Measurements from ENCODE around the gene HSD11B1.

HSD11B1 gene

GRCh38 chr1:209755926-209756614 is 51.4 kb downstream of the HSD11B1 start, which contains the start of gene TRAF3IP3:
TSS of gene TRAF3IP3 (plus strand) at chr1:209756053. CDS start at chr1:209760040, 3,987 bp downstream.
- peak; percentile 76 for DNase-seq (ENCODE audit: low spot score)

- peak; percentile 75 for DNase-seq (ENCODE audit: low spot score)
These were observed 52.2 kb downstream of the HSD11B1 start for GRCh38 chr1:209756615-209757445.

GRCh38 chr1:209758400-209758799 is 53.8 kb downstream of the HSD11B1 start:
- no peak for DNase-seq (ENCODE audit: low spot score)

GRCh38 chr1:209759829-209760359 is 55.2 kb downstream of the HSD11B1 start:
- no peak for DNase-seq (ENCODE audit: low spot score)

DNA sequence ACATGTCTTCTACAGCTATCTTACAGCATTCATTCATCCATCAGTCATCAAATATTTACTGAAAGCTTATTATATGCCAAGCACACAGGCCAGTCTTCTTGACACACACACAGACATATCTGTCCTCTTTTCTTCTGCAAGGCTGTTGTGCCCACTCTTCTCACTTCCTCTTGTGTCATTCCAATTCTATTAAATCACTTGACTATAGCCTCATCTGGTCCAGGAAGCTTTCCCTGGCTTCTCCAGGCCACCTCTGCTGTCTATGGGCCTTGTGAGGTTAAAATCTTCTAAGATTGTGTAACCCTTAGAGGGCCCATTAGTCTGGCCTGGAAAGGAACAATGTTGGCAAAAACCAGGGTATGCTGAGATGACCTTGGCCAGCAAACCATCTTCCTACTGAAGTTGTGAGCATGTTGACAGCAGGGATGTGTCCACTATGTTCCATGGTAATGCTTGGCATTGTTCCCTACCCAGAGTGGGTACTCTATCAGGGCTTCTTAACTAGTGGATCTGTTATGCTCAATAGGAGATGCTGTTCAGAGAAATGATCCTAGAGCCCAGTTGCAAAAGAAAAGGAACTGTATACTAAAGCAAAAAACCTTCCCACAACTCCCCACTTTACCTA is 56.5 kb downstream of the HSD11B1 start:
- no peak for DNase-seq (ENCODE audit: low spot score)

DNA sequence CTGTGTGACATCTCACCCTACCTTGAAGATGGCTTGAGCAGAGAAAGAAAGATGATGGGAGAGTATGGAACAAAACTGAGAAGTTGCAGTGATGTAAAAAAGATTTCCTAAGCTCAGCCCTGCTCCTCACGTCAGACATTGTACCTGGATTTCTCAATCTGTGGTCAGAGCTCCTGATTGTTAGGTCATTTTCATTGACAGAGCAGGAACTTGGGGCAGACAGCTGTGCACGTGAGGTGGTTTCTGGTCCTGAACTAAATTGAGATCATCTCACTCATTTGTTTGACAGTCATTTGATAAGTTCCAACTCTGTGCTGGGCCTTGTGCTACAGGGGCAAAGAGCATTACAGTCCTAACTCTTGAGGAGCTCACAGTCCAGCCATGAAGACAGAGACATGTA is 61.4 kb downstream of the HSD11B1 start:
- DNase-seq (ENCODE audit: low spot score): no peak

DNA sequence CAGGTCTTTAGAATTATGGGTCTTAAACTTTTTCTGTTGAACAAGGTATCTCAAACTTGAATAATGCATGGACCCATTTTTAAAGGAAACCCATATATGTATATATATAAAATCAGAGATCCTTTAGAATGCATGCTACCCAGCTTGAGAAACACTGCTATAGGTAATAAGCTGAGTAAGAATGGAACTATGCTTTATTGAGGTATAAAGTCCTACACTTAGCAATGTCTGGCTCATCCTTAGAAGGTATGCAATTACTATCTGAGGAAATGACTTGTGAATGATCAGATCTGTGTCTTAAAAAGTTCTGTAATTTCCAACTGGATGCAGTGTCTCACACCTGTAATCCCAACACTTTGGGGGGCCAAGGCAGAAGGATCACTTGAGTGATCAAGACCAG is 62.5 kb downstream of the HSD11B1 start:
- DNase-seq (ENCODE audit: low spot score): no peak

- DNase-seq (ENCODE audit: low spot score): no peak
These were observed 63.1 kb downstream of the HSD11B1 start for GRCh38 chr1:209767706-209768105.

GRCh38 chr1:209768354-209768774 is 63.7 kb downstream of the HSD11B1 start:
- DNase-seq (ENCODE audit: low spot score): no peak

DNA sequence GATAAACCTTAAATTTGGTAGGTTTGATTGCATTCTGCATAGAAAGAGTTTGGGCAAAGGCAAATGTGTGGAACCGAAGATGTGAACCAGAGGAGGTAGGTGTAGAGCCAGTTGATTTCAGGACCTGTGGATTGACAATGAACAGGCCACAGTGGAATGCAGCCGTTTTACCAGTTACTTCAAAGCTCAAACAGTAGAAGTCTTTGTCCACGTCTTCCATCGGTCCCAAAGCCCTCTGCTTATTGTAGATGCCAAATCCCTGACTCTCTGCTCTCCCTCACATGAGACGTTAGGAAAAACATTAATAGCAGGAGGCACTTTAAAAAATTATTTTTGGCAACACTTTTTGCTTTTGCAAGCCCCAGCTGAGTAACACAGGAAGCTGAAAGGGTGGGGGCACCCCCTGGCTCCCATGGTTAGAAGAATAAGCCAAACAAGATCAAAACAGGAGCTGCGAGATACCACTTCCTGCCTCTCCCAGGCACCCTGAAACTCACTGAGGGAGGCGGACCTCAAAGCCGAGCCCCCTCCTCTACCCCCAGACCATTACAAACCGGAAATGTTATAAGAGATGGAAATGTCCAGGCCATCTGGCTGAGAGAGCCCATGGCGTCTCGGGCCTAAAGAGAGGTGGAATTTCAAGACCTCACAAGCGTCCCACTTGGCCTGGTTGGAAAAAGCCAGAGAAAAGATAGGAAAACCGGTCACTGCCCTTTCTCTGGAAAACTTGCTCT is 64.7 kb downstream of the HSD11B1 start:
- peak; percentile 80 for DNase-seq (ENCODE audit: low spot score)

GRCh38 chr1:209769971-209770370 is 65.3 kb downstream of the HSD11B1 start:
- no peak for DNase-seq (ENCODE audit: low spot score)

- DNase-seq (ENCODE audit: low spot score): no peak
These were observed 66.2 kb downstream of the HSD11B1 start for GRCh38 chr1:209770636-209771415.

DNA sequence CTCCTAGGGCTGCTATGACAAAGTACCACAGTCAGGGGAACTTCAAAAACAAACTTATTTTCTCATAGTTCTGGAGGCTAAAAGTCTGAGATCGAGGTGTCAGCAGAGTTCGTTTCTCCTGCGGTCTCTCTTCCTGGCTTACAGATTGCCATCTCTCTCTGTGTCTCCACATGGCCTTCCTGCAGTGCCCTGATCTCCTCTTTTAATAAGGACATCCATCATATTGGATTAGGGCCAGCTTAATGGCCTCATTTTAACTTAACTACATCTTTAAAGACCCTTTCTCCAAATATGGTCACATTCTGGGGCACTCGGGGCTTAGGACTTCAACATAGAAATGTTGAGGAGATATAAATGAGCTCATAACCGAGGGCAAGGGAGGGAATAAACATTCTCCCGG is 67.5 kb downstream of the HSD11B1 start:
- no peak for DNase-seq (ENCODE audit: low spot score)

- DNase-seq (ENCODE audit: low spot score): no peak
These were observed 69.9 kb downstream of the HSD11B1 start for GRCh38 chr1:209774592-209774991.

- DNase-seq (ENCODE audit: low spot score): no peak
These were observed 71.0 kb downstream of the HSD11B1 start for GRCh38 chr1:209775678-209776077.

DNA sequence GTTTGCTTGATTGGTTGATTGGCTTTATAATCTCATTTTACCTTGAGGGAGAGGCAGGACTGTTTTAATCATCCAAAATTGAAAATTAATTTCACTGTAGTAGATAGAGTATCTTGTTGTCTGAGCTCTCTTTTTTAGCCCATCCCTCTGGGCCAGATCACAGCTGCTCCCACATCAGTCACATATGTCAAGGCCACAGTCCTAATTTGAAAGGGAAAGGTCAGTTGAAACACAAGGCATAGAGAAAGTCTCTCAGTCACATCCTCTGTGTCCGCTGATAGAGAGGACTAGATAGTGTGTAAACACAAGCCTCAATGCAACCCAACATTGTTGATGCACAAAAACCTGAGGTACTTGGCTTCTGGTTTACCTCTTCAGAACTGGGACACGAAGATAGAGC is 72.9 kb downstream of the HSD11B1 start:
- DNase-seq (ENCODE audit: low spot score): no peak

GRCh38 chr1:209778102-209778501 is 73.5 kb downstream of the HSD11B1 start:
- DNase-seq (ENCODE audit: low spot score): no peak

- DNase-seq (ENCODE audit: low spot score): no peak
These were observed 75.6 kb downstream of the HSD11B1 start for GRCh38 chr1:209780268-209780667.

DNA sequence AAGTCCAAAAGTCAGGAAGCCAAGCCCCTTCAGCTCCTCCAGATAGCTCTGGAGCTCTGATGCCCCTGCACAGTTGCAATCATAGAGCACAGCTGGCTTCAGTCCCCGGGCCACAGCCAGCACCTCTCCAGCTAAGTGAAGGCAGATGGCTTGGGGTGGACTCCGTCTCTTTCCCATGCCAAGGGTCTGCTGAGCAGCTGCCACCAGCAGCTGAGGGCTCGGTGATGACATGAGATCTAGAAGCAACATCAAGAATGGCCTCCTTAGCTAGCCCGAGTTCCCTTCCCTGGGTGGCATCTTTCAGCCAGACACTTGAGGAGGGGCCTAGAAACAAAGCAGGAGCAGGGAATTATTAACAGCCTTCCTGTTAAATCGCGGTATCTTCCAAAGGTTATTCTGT is 78.7 kb downstream of the HSD11B1 start:
- DNase-seq (ENCODE audit: low spot score): no peak
